ENCODE data around the gene DMTF1.

DNA sequence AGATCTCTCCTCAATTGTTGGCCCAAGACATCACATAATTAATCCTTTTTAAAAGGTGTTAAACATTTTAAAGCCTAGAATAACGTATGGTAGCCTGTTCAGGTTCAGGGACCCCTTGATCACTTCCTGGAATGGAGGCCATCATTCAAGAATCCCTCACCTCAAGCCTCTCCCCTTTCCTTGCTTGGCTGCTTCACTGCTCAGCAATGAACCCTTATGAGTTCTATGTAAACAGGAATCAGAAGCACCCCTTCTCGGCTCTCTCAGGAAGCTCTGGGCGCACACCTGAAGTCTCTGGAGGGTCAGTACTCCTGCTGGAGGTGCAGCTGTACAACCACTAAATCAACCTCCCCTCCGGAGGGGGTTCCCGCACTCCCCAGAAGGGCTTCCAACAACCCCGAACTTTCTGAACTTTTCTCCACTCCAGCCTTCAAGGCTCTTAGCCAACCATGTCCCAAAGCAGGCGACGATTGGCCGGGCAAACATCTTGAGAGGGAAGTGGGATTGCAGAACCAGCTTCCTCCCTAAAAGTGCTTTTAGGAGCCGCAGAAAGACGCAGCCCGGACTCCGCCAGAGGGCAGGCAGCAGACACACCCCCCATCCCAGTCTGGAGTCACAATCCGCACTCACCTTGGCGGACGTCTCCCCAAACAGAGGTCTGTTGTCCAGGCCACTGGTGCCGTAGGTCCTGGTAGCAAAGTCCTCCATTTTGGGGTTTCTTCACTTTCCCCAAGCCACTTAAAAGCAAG is 66.7 kb downstream of the DMTF1 start:
- TF ChIP-seq, protein P1, sequence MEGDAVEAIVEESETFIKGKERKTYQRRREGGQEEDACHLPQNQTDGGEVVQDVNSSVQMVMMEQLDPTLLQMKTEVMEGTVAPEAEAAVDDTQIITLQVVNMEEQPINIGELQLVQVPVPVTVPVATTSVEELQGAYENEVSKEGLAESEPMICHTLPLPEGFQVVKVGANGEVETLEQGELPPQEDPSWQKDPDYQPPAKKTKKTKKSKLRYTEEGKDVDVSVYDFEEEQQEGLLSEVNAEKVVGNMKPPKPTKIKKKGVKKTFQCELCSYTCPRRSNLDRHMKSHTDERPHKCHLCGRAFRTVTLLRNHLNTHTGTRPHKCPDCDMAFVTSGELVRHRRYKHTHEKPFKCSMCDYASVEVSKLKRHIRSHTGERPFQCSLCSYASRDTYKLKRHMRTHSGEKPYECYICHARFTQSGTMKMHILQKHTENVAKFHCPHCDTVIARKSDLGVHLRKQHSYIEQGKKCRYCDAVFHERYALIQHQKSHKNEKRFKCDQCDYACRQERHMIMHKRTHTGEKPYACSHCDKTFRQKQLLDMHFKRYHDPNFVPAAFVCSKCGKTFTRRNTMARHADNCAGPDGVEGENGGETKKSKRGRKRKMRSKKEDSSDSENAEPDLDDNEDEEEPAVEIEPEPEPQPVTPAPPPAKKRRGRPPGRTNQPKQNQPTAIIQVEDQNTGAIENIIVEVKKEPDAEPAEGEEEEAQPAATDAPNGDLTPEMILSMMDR (conservative IDR thresholded peaks at IDR 0.05; ENCODE audit: low read length): no peak
- no peak for TF ChIP-seq EZH2phosphoT487 (IDR thresholded peaks at IDR 0.05; ENCODE audit: borderline replicate concordance)

All from Loucy (cell line).